ENCODE results near the gene NTRK3. TPM values are rescaled to one million over a fixed set of nuclear protein-coding genes. Genes with fewer than 3 reads are reported as not detected.

NTRK3 gene
- total RNA-seq, 2 experiments from 2014 or later, result 0.78 TPM; not detected in 1

DNA sequence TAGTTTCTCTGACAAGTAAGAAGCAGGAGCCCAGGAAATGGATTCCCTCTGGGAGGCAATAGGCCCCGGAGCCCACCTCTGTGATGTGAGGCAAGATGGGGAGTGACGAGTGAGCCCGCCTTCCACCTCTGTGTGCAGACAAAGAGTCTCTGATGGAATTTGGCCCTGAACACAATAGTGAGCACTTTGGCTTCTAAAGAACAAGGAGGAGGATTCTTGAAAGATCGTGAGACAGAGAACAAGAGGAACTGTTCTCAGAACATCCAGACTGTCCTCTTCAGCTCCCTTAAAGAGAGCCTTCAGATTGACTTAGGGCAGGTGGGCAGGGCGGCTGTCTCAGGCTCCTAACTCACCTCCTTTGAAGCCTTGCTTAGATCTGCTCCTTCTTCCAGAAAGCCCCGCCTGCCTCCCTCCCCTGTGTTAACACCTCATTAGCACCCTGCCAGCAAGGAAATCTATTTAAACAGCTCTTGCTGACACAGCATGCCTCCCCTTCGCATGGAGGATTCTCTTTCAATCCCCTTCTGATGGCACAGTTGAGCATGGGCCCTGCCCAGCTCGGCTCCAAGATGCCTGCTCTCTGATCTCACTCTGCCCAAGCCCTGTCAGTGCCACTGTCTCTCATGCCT lies 430.3 kb downstream of the NTRK3 start:
- Histone ChIP-seq H3K27me3 (ENCODE audit: control insufficient read depth in 1 of 2, insufficient read depth in 2 of 2, low read length in 2 of 2) (no peaks in the 10 kb centered on the region), H3K9me3 (ENCODE audit: control insufficient read depth in 1 of 2, insufficient read depth in 1 of 2, low read length in 2 of 2) (peaks cover 0 to 4% of the 10 kb centered on the region in 2 experiments), H3K36me3 (ENCODE audit: insufficient read depth, low read length) (no peaks in the 10 kb centered on the region), H3K4me3 (ENCODE audit: low read length) (no peak overlapping the region), H3K4me1 (ENCODE audit: insufficient read depth, low read length) (no peaks in the 10 kb centered on the region), H3K27ac (ENCODE audit: low read depth in 1 of 2, low read length in 2 of 2) (no peak overlapping the region)
- ATAC-seq (ENCODE audit: poor library complexity), result no peak
- H3K27me3 Mint-ChIP-seq, result peaks cover 15% of the 10 kb centered on the region
- H3K36me3 Mint-ChIP-seq (ENCODE audit: low read depth), result no peaks in the 10 kb centered on the region
- ChIA-PET CTCF (no interaction called here), POLR2A (no interaction called here)
- DNase-seq, result no peak
- no peaks in the 10 kb centered on the region for H3K4me1 Mint-ChIP-seq (ENCODE audit: low read depth)
- no peak overlapping the region for H3K4me3 Mint-ChIP-seq
- intact Hi-C loops (cut with DNase I, micrococcal nuclease), result no loop called here
- no peak for TF ChIP-seq CTCF (IDR thresholded peaks at IDR 0.05)
- no peaks in the 10 kb centered on the region for H3K9me3 Mint-ChIP-seq
- no peak overlapping the region for H3K27ac Mint-ChIP-seq

DNA sequence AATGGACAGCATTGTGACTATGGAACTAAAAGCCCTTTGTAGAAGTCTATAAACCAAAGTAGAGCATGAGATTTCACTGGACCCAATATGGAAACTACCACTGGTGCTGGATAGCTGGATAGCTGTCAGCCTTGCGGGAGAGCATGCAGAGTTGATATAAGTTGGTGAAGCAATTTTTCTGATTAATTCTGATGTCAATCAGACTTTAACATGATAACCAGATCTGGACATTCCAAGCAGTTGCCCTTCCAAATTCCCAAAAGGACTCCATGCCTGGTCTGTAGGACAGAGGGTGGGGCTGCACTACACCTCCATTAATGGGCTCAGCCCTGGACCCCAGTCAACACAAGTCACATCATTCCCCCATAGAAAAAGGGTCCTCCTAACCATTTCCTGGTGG lies 437.8 kb downstream of the NTRK3 start:
- H3K4me1 ChIP-seq (ENCODE audit: insufficient read depth, low read length), result no peaks in the 10 kb centered on the region
- CTCF ChIA-PET, result interaction anchor here (1.4 kb wide), 1 partner anchor 14 kb away, joined by 3 read pairs; no protein-coding TSS in a partner anchor
- H3K27me3 ChIP-seq (ENCODE audit: control insufficient read depth in 1 of 2, insufficient read depth in 2 of 2, low read length in 2 of 2), result no peaks in the 10 kb centered on the region
- no peaks in the 10 kb centered on the region for H3K4me1 Mint-ChIP-seq (ENCODE audit: low read depth)
- H3K27ac ChIP-seq (ENCODE audit: low read depth in 1 of 2, low read length in 2 of 2), result no peak overlapping the region
- no peaks in the 10 kb centered on the region for H3K9me3 ChIP-seq (ENCODE audit: control insufficient read depth in 1 of 2, insufficient read depth in 1 of 2, low read length in 2 of 2)
- peaks cover 6% of the 10 kb centered on the region for H3K27me3 Mint-ChIP-seq
- H3K4me3 ChIP-seq (ENCODE audit: low read length), result no peak overlapping the region
- H3K9me3 Mint-ChIP-seq, result no peaks in the 10 kb centered on the region
- no peak for TF ChIP-seq CTCF (IDR thresholded peaks at IDR 0.05)
- ATAC-seq (ENCODE audit: poor library complexity), result no peak
- DNase-seq, result no peak
- intact Hi-C loops (cut with DNase I, micrococcal nuclease), result no loop called here
- no peaks in the 10 kb centered on the region for H3K36me3 ChIP-seq (ENCODE audit: insufficient read depth, low read length)
- H3K4me3 Mint-ChIP-seq, result no peak overlapping the region
- POLR2A ChIA-PET, result no interaction called here
- H3K36me3 Mint-ChIP-seq (ENCODE audit: low read depth), result no peaks in the 10 kb centered on the region
- H3K27ac Mint-ChIP-seq, result no peak overlapping the region

DNA sequence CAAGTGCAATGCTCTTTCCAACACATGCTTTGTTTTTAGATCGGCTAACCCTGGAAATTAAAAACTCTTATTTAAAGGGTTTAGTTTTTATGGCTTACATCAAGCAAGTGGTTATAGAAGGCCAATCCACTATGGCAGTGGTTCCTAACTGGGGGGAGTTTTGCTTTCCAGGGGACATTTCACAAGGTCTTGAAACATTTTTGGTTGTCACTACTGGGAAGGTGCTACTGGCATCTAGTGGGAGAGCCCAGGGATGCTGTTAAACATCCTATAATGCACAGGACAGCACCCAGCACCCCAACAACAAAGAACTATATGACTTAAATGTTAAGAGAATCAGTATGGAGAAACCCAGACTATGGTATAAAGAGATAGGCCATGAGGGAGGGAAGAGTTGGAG lies 439.0 kb downstream of the NTRK3 start:
- Histone ChIP-seq H3K27me3 (ENCODE audit: control insufficient read depth in 1 of 2, insufficient read depth in 2 of 2, low read length in 2 of 2) (no peaks in the 10 kb centered on the region), H3K4me1 (ENCODE audit: insufficient read depth, low read length) (no peaks in the 10 kb centered on the region), H3K9me3 (ENCODE audit: control insufficient read depth in 1 of 2, insufficient read depth in 1 of 2, low read length in 2 of 2) (no peaks in the 10 kb centered on the region), H3K27ac (ENCODE audit: low read depth in 1 of 2, low read length in 2 of 2) (no peak overlapping the region), H3K36me3 (ENCODE audit: insufficient read depth, low read length) (no peaks in the 10 kb centered on the region), H3K4me3 (ENCODE audit: low read length) (no peak overlapping the region)
- H3K27ac Mint-ChIP-seq, result no peak overlapping the region
- intact Hi-C loops (cut with DNase I, micrococcal nuclease), result no loop called here
- no peak for TF ChIP-seq CTCF (IDR thresholded peaks at IDR 0.05)
- H3K36me3 Mint-ChIP-seq (ENCODE audit: low read depth), result no peaks in the 10 kb centered on the region
- H3K27me3 Mint-ChIP-seq, result no peaks in the 10 kb centered on the region
- no peak overlapping the region for H3K4me3 Mint-ChIP-seq
- H3K4me1 Mint-ChIP-seq (ENCODE audit: low read depth), result no peaks in the 10 kb centered on the region
- ChIA-PET CTCF (no interaction called here), POLR2A (no interaction called here)
- ATAC-seq (ENCODE audit: poor library complexity) (no peak), DNase-seq (no peak)
- no peaks in the 10 kb centered on the region for H3K9me3 Mint-ChIP-seq

Measured in CD4-positive, alpha-beta T cell (primary cell).